ENCODE measurements around the gene TMEM123. TPM values are rescaled to one million over a fixed set of nuclear protein-coding genes. Genes with fewer than 3 reads are reported as not detected.
"Not testable (repeated sequence)": the region's sequence is repeated elsewhere in the genome, so short reads cannot be mapped to it uniquely, and the experiment has no call there.

TMEM123 gene
- total RNA-seq, 1 donor from 2014 or later, result 75.9 TPM

DNA sequence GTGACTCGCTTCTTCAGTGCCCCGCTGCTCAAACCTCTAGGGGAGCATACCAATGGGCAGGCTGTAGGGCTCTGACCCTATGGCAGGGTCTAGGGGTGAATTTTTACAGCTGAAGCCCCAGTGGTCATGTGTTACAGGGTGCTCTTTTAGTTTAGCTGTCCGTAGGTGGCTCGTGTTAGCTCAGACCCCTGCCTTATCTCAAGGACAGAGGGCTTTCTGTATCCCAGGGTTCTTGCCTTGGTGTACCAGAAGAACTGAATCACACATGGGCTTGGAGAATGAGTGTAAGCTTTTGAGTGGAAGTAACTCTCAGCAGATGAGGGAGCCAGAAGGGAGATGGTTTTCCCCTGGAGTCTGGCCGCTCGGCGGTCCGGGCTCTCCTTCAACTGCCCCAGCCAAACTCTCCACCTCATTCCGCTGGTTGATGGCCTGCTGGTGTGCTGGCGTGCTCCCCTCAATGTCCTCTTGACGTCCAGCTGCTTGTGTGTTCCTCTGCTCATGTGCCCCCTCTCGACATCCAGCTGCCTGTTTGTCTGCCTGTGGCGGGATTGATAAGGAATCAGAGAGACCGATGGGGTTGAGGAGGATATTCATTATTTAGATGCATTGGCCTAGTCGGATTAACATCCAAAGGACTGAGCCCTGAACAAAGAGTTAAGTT is 68.0 kb downstream of the TMEM123 start:
- DNase-seq, result peak; percentile 77
- ATAC-seq, result peak; percentile 91
- intact Hi-C loops (cut with micrococcal nuclease), result no loop called here

DNA sequence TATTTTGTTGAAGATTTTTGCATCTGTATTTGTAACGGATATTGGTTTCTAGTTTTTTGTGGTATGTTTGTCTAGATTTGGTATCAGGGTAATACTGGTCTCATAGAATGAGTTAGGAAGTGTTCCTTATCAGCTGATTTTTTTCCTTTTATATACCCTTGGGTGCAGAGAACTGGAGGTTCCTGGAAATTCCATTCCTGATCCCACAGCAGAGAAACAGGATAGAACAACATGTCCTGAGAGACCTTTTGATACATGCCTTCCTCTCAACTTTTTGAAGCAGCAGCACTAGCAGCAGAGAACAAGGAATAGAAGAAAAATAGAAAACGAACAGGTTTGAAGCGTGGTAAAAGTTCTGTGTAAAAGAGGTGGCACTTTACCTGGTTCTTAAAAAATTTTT is 68.7 kb downstream of the TMEM123 start:
- ATAC-seq (peak; percentile 74), DNase-seq (no peak)
- intact Hi-C loops (cut with micrococcal nuclease), result no loop called here

DNA sequence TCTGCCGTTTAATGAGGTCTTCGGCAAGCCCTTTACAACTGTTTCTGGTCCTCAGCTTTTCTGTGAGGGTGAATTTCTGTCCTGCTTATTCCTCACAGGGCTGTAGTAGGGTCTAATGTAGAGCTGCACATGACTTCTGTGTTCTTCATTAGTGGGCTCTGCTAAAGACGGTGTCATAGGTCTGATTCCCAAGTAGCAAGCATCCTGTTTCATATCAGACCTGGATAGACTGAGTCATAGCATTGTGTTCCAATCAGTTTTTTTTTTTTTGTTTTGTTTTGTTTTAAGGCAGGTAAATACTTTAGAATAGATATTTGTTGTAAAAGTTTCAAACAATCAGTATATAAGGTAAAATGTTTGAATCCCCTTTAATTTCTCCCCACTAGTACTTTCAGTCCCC is 70.2 kb downstream of the TMEM123 start:
- intact Hi-C loops (cut with micrococcal nuclease), result no loop called here
- DNase-seq (no peak), ATAC-seq (no peak)

DNA sequence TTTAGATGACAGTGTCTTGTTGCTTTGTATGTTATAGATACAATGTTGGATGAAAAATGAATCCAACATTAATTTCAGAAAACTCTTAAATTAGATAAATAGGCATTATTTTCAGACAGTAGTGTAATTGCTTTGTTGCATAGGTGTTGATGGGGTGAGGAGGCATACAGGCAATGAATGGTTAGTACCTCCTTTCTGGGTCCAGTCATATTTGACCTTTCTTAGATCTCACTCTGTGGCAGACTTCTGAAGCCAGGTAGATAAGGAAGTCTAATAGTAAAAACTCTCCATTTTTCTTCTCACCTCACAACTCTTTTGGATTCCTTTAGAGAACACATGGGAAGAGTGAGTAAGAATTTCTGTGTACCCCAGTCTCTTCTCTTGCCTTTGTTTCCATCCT is 73.7 kb downstream of the TMEM123 start:
- DNase-seq (no peak), ATAC-seq (no peak)
- intact Hi-C loops (cut with micrococcal nuclease), result no loop called here

DNA sequence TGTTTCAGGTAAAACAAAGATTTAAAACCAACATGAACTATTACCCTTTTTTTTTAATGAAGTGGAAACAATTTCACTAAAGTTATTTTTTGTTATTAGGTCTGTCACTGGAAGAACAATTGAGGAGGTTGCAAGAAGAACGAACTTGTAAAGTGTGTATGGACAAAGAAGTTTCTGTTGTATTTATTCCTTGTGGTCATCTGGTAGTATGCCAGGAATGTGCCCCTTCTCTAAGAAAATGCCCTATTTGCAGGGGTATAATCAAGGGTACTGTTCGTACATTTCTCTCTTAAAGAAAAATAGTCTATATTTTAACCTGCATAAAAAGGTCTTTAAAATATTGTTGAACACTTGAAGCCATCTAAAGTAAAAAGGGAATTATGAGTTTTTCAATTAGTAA is 74.7 kb downstream of the TMEM123 start:
- intact Hi-C loops (cut with micrococcal nuclease), result no loop called here
- no peak for ATAC-seq
- DNase-seq, result no peak

DNA sequence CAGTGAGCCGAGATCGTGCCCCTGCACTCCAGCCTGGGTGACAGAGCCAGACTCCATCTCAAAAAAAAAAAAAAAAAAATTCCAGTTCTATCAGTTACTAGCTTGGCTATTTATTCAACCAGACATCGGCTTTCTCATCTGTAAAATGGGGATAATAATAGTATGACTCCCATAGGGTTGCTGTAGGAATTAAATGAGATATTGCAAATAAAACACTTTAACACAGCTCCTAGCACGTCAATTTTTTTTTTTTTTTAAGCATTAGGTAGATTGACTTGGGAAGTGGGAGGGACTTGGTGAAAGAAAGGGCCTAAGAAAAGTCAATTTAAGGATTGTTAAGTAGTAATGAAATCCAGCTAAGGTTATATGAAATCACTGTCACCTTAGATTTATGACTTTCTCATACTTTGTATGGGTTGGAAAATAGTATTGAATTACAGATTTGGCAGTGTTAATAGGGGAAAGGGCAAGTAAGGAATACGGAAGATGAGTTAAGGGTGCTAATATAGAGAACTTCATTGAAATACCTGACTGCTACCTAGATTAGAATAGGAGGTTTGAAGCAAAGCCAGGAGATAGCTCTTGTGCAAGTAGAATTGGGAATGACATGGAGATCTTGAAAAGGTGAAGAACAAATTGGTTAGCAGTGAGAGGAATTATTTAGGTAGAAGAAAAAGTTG is 76.7 kb downstream of the TMEM123 start:
- intact Hi-C loops (cut with micrococcal nuclease), result no loop called here
- no peak for ATAC-seq
- no peak for DNase-seq

DNA sequence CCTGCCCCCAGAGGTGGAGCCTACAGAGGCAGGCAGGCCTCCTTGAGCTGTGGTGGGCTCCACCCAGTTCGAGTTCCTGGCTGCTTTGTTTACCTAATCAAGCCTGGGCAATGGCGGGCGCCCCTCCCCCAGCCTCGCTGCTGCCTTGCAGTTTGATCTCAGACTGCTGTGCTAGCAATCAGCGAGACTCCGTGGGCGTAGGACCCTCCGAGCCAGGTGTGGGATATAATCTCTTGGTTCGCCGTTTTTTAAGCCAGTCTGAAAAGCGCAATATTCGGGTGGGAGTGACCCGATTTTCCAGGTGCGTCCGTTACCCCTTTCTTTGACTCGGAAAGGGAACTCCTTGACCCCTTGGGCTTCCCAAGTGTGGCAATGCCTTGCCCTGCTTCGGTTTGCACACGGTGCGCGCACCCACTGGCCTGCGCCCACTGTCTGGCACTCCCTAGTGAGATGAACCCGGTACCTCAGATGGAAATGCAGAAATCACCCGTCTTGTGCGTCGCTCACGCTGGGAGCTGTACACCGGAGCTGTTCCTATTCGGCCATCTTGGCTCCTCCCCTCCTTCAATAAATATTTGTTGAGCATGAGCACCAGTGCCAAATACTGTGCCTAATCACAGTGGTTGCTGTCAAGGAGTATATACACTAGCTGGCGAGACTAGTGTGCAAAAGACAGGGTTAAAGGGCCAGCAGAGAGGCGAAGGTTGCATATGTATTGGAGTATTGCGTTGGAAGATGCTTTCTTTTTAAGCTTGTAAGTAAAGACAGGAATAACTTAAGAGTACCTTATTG is 77.7 kb downstream of the TMEM123 start:
- intact Hi-C loops (cut with micrococcal nuclease); DNase-seq; ATAC-seq: not testable (repeated sequence)

DNA sequence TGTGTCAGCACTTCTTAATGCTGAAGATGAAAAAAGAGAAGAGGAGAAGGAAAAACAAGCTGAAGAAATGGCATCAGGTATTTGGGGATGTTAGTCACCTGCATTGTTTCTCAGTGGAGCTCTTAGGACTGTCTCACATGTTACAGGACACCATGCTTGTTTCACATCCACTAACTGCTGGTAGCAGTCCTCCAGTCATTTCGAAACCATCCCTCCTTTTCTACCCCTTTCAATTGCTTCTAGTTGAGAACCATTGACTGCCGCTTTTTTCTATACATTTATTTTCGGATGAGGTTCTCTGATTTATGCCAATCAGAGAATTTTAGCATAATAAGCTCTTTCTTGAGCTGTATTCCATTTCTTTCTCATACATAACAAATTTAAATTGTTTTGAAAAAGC is 84.1 kb downstream of the TMEM123 start:
- no peak for DNase-seq
- intact Hi-C loops (cut with micrococcal nuclease), result no loop called here
- no peak for ATAC-seq

DNA sequence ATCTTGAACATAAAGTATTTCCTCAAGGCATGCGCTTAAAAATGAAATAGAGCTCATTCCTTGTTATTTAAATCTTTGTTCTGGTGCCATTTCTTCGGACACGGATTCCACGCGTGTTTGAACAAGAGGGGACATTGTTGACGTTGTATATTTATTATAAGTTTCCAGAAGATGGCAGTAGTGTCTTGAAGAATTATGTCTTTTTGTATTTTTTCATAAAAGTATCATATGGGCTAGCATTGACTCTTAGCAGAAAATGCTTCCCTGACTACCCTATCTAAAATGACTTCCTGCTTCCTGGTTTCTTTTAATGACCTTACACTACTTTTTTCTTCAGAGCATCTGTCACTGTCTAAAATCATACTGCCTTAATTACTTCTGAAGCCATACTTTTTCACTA is 85.2 kb downstream of the TMEM123 start:
- no peak for DNase-seq
- no peak for ATAC-seq
- intact Hi-C loops (cut with micrococcal nuclease), result no loop called here

DNA sequence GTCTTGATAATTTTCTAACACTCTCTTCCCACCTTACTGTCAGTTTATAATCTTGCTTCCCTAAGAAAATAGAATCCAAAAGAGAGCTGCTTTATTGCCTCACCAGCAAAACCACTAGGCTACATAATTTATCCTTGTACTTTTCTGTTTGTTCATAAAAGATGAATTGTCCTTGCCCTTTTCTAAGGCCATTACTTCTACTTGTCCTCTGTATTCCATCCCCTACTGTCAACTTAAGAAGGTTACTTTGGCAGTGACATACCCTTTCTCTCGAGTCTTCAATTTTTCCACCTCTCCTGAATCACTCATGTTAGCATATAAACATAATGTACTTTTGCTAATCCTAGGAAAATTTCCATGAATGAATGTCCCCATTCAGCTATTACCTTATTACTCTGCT is 87.6 kb downstream of the TMEM123 start:
- intact Hi-C loops (cut with micrococcal nuclease), result no loop called here
- DNase-seq, result no peak
- no peak for ATAC-seq

DNA sequence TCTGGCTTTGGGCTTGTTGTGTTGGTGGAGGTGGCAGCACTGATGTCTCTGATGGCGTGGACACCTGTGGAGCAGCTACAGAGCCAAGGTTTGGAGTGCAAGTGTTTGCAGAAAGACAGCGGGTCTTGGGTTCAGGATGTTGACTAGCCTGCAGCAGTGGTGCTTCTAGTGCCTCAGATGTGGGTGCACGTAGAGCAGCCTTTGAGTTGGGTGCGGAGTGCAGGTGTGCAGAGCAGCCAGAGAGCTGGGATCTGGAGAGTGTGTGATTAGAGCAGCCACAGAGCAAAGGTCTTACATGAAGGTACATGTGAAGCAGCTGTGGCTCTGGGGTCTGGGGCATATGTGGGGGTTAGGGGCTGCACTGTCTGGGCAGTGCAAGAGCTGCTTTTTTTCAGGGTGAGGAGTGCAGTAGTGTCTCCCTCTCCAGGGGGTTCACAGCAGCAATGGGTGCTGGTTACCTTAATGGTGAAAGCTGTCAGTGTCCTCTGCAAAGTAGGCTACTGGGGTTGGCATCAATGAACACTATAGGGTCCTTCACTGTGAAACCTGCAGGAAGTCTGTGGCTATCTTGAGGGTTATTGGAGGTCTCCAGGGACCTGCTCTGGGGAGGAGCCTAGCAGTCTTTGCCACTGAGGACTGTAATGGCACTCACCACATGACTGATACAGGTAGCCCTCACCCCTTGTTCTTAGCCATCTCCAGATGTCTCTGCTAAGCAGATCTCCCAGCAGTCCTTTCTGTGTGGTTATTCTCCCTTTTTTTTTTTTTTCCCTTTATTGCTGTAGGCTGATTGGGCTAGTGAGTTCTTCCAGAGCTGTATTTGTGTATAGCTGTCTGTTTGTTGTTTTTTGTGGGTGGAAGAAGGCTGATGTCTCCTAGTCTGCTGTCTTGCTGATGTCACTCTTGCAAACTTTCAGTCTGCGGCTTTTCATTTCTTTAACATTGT is 91.2 kb downstream of the TMEM123 start:
- intact Hi-C loops (cut with micrococcal nuclease), result no loop called here
- DNase-seq, result no peak
- no peak for ATAC-seq

DNA sequence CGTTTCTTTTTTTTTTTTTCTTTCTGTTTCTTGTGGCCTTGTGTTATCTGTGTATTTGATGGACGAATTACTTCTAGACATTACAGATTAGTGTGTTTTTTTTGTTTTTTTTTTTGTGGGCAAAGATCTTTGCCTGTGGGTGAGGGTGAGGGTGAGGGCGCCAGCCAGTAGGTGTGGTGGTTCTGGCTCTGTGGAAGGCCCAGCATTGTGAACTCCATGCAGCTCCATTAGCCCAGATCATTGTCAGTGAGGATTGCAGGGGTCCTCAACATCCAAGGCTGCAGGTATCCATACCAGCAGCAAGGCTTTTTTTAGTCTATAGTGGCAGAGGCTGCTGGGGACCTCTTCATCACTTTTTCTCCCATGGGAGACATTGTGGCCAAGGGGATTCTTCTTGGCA is 91.9 kb downstream of the TMEM123 start:
- ATAC-seq (no peak), DNase-seq (no peak)
- intact Hi-C loops (cut with micrococcal nuclease), result no loop called here

DNA sequence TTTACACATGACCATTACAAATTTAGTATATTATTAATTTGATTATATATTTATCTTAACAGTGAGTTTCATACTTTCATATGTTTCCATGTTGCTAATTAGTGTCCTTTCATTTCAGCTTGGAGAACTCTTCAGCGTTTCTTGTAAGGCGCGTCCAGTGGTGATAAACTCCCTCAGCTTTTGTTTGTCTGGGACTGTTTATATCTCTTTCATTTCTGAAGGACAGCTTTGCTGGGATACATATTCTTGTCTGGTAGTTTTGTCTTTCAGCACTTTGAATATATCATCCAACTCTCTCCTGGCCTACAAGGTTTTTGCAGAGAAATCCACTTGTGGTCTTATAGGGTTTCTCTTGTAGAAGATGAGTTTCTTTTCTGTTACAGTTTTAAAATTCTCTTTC is 93.2 kb downstream of the TMEM123 start:
- ATAC-seq (no peak), DNase-seq (no peak)
- intact Hi-C loops (cut with micrococcal nuclease), result no loop called here

DNA sequence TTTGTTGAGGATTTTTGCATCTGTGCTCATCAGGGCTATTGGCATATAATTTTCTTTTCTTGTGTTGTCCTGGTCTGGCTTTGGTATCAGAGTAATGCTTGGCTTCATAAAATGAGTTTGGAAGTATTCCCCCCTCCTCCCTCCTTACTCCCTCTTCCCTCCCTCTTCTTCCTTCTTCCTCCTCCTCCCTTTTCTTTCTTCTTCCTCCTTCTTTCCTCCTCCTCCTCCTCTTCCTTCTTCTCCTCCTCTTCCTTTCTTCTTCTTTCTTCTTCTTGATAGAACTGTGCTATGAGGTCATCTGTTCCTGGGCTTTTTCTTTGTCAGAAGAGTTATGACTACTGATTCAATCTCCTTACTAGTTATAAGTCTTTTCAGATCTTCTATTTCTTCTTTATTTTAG is 95.4 kb downstream of the TMEM123 start:
- intact Hi-C loops (cut with micrococcal nuclease), result no loop called here
- ATAC-seq (no peak), DNase-seq (no peak)

DNA sequence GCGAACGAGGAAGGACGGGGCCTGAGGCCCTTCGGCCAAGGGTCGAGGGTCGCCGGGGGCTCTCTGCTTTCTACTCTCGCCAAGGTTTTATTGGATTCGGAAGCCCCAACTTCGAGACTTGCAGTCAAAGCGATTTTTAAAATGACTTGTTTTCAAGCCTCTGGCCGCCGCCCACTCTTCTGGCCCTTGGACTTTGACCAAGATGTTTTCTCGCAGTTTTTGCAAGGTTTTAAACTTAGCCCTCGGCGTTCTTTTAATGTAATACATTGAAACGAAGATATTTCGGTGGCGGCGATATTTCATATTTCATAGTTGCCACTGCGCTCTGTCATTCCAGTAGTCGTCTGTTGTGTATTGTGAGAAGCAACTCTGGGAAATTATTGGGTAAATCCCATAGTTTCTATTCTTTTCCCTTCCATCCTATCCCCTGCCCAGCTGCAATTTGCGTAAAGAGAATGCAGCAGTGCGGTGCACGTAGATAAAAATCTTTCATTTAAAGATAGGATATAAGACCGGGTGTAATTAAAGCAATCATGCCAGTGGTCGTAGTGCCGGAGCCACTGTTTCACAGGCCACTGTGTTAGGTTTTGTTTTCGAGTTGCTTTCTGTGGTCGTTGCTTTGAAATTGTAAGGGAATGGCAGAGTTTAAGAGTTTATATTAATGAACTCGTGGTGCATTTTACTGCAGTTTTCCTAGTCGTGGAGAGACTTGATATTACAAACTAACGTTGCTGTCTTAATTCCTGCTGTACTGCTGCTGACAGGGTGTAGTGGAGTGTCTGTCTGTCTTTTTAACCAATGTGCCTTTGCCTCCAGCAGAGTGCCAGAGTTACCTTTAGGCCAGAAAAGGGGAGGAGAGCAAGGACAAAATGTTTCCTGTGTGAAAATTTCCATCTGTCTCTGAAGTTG is 104.8 kb downstream of the TMEM123 start:
- intact Hi-C loops (cut with micrococcal nuclease), result no loop called here
- DNase-seq (no peak), ATAC-seq (peak; percentile 52)

DNA sequence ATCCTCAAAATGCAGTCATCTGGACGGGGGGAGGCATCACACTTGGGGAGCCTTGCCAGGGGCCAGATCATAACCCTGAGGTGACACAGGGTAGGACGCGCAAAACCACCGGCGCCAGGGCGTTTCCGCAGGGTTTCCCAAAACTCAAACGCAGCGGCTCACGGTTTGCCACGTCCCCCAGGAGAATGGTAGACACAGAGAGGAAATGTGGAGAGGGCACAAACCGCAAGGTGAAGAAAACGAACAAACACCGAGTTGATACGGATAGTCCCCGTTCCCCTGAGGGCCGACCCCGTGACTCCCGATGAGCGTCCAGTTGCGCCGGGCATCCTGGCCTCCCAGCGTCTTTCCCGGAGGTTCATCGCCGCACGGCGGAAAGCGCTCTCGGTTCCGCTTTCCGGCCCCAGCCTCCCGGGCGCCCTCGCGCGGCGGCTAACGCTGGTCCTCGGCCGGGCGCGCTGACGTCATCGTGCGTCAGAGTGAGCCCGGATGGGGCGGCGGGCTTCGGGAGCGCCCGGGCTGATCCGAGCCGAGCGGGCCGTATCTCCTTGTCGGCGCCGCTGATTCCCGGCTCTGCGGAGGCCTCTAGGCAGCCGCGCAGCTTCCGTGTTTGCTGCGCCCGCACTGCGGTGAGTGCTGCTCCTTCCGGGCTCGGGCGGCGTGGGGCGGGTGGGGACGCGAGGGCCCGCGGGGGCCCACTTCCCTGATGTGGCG is 105.7 kb downstream of the TMEM123 start, which contains the start of gene BIRC2:
TSS of gene BIRC2 (plus strand) at position 467 of the 714 bp plus-strand sequence. CDS start 2,641 bp downstream, outside the sequence.
- DNase-seq (peak; percentile 99), ATAC-seq (peak; percentile 98)
- intact Hi-C loops (cut with micrococcal nuclease), result no loop called here

DNA sequence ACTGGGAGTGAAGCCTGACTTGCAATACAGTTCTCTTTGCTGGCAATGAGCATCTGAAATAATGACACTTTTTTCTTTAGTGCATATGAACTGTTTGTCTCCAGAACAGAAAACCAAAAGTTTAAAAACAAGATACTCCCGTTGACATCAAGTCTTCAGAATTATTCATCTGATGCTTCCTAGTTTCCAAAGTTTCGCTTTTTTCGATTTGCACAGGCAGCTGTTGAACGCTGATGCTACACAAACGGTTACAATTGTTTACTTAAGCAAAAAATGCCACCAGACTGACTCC is 106.2 kb downstream of the TMEM123 start:
- ATAC-seq (no peak), DNase-seq (no peak)
- intact Hi-C loops (cut with micrococcal nuclease), result no loop called here

Data from left ventricle myocardium superior (tissue), 1 donor.